RCC 7860 (cell line): ENCODE measurements around the gene POLR1D.

Experiments used
- DNase-seq: peaks from one replicate; pipeline ENCODE4 v3.0.0-alpha.2; 2015; ENCODE audit warnings: low spot score
- FAIRE-seq: peaks from 2 replicates; lab custom pipeline; 2012; peaks lifted over from hg19 to GRCh38; lab: Jason Lieb, UNC

POLR1D gene

GRCh38 chr13:27637289-27637626, 15.6 kb downstream of the POLR1D start:
- DNase-seq = no peak
- no peak for FAIRE-seq

- DNase-seq = no peak
- no peak for FAIRE-seq
Measured at GRCh38 chr13:27638001-27638400, 16.3 kb downstream of the POLR1D start.

- FAIRE-seq (no peak), DNase-seq (no peak)
Measured at GRCh38 chr13:27638521-27638920, 16.8 kb downstream of the POLR1D start.

DNA sequence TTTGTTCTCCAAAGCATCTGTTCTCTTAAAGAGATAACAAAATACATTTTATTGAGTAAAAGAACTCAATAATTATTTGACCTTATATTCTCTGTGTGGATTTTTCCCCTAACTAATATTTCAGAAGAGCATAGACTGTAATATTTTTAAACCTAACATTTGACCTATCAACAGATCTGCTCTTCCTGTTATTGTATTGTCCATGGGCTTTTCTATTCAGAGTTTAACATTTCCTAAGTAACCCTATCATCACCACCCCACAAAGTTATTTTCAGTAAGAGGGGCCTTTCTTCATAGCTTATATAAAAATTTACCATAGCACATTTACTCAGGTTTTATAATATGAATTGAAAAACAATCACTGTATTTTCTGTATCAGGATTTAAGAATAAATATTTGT, 17.5 kb downstream of the POLR1D start:
- FAIRE-seq = no peak
- DNase-seq = no peak

DNA sequence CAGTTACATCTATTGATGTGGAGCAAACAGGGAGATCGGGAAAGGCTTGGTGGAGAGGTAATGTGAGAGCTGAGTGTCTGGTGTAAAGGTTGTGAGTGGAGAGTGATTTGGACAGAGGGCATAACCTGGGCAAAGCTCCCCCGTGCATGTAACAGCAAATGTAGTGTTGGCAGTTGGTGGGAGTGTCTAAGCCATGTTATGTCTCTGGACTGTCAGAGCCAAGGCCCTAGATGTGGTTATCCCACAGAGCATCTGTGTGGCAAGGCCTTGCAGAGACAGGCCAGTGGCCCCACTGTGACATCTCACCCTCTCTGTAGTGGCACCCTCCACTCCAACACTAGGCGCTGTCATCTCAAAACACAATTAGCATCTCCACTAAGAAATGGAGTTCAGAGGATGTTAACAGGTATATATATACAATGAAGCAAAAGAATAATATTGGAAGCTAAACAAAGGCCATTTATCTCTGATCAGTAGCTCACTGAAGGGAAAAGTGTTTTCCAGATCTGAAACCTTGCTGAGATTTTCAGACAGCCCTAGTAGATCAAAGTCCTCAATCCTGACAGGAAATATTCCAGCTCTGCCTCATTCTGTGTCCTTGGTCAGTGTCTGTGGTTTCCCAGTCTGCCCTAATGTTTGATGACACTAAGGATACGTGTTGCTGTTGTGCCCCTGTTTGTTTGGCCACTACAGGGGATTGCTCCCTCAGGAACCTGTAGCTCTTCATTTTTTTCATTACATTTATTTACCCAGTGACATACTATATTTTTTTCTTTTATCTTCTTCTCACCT, 20.2 kb downstream of the POLR1D start:
- FAIRE-seq = no peak

GRCh38 chr13:27643334-27644132, 21.8 kb downstream of the POLR1D start:
- FAIRE-seq (no peak), DNase-seq (no peak)

More for the DNA sequence above, 20.2 kb downstream of the POLR1D start:
- DNase-seq = no peak

GRCh38 chr13:27644302-27644701, 22.6 kb downstream of the POLR1D start:
- FAIRE-seq = no peak
- DNase-seq = no peak

- FAIRE-seq (no peak), DNase-seq (no peak)
Measured at GRCh38 chr13:27650312-27650711, 28.6 kb downstream of the POLR1D start.

DNA sequence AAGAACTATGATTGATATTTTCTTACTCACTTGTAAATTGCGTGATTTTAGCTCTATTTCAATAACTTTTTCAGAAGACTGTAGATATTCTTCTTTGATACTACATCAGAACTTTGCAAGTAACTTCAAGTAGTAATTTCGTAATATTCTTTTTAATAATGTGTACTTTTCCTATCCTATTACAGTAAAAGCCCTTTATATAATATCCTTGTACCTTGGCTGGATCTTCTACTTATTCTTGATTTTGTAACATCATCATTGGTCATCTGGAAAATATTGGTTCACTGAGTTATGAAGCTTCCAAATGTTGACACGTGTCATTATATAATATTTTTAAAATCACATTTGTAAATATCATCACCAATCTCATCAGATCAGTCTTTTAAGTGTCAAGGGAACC, 32.4 kb downstream of the POLR1D start:
- DNase-seq = no peak
- no peak for FAIRE-seq

DNA sequence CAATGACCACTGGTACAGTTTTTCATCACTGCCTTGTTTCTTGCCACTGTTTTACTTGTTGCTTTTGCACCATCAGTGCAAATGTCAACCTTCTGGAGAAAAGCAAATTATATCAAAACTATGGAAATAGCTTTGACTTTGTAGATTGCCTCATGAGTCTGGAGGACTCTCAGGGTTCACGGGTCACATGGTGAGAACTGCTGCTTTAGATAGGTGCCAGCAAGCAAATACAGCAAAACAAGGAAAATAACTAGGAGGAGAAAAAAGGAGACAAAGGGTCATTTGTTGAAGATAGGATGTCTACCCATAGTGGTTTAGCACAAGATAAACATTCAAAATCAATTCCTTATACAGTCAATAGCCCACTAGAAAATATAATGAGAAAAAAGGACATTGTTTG, 33.1 kb downstream of the POLR1D start:
- DNase-seq = no peak
- no peak for FAIRE-seq

- FAIRE-seq (no peak), DNase-seq (no peak)
Measured at GRCh38 chr13:27657724-27658123, 36.0 kb downstream of the POLR1D start.

GRCh38 chr13:27658546-27658945, 36.9 kb downstream of the POLR1D start:
- no peak for FAIRE-seq
- DNase-seq = no peak

GRCh38 chr13:27659145-27659865, 37.6 kb downstream of the POLR1D start:
- FAIRE-seq = no peak

GRCh38 chr13:27660511-27660910, 38.8 kb downstream of the POLR1D start:
- no peak for FAIRE-seq
- DNase-seq = no peak

More at GRCh38 chr13:27659145-27659865, 37.6 kb downstream of the POLR1D start:
- no peak for DNase-seq

- FAIRE-seq = no peak
- DNase-seq = no peak
Measured at GRCh38 chr13:27661017-27661416, 39.3 kb downstream of the POLR1D start.

DNA sequence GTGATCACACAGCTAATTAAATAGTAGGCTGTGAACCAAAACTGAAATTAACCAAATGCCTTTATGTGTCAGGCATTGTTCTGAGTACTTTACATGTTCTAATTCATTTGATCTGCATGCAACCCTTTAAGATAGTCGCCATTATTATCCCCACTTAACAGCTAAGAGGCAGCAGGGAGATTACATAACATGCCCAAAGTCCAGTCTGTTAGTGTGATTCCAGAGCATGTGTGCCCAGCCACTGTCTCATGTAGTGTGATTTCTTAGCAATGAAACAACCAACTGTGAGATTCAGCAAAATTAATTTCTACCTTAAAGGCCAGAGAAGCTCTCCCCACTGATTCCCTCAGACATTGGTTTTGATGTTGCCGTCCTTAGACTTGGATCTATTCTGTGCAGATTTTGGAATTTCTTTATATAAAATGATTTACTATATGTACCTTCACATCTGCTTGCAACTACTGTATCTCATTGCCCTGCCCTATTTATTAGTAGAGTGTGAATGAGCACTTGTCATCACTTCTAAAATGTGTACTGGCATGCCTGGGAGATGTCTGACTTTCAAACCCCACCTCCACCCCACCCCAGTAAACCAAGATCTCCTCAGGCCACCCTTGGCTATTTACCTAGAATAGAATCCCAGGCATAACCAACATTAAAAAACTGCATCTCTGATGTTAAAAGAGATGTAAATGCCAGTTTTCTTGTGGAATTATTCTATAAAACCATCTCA, 41.2 kb downstream of the POLR1D start:
- no peak for FAIRE-seq

GRCh38 chr13:27663947-27664346, 42.3 kb downstream of the POLR1D start:
- no peak for DNase-seq
- FAIRE-seq = no peak

More for the DNA sequence above, 41.2 kb downstream of the POLR1D start:
- DNase-seq = no peak

GRCh38 chr13:27665333-27665732, 43.6 kb downstream of the POLR1D start:
- DNase-seq (no peak), FAIRE-seq (no peak)

- FAIRE-seq = no peak
- no peak for DNase-seq
Measured at GRCh38 chr13:27665761-27666160, 44.1 kb downstream of the POLR1D start.

- DNase-seq = no peak
- FAIRE-seq = no peak
Measured at GRCh38 chr13:27666951-27667350, 45.3 kb downstream of the POLR1D start.

DNA sequence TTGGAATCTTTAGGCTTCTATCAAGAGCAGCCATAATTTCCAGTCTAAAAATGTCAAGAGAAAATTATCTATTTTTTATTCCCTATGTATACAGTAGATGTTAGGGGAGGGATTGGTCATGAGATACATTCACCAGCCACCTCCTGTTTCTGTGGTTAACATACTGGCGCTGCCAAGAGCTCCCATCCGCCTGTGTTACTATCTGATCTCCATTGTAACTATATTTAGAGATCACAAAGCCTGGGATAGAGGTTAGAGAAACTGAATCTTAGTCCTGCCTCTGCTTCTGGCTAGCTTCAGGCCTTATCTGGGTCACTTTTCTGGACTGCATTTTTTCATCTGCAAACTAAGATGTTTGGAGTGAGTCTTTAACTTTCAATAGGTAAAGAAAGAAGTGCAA, 46.3 kb downstream of the POLR1D start:
- FAIRE-seq (no peak), DNase-seq (no peak)
